GM13976 (cell line): ENCODE data around the gene MLF2.

Experiments
- DNase-seq: peaks from one replicate; pipeline ENCODE4 v3.0.0; 2012; ENCODE audit warnings: low spot score
- CTCF ChIP-seq: IDR thresholded peaks from 2 replicates; pipeline ENCODE4 v1.5.1; 2012; ENCODE audit warnings: borderline replicate concordance, mild to moderate bottlenecking; ENCODE audit not compliant: insufficient read depth; ENCODE audit errors: extremely low read depth, missing control alignments, control extremely low read depth
- in situ Hi-C: fragments of 300-500 bp; cut with MboI; formaldehyde crosslinking; loops from one replicate; pipeline ENCODE4 v1.12.0; 2022; ENCODE audit warnings: low sequenced_read_pairs, mixed read lengths, inconsistent platforms; ENCODE audit not compliant: unreplicated experiment

Gene MLF2

GRCh38 chr12:6752921-6753771, at the start of gene MLF2:
TSS of gene MLF2 (minus strand) at chr12:6753141. CDS start at chr12:6752334, 807 bp downstream.
- in situ Hi-C loops: loop anchor here (10.0 kb wide), 1 partner anchor 72 kb away; the partner anchor contains the start of genes GPR162 and P3H3

GRCh38 chr12:6799147-6799546, 46.2 kb upstream of the MLF2 start:
- in situ Hi-C loops: no loop called here
- no peak for DNase-seq
- TF ChIP-seq CTCF: no peak

More at GRCh38 chr12:6752921-6753771, at the start of gene MLF2:
- peak; percentile 99 for DNase-seq
- TF ChIP-seq CTCF: peak; percentile 90

- TF ChIP-seq CTCF: no peak
- in situ Hi-C loops: no loop called here
- DNase-seq: no peak
These were observed 43.6 kb upstream of the MLF2 start for GRCh38 chr12:6796576-6796975.

- in situ Hi-C loops: no loop called here
- no peak for DNase-seq
- TF ChIP-seq CTCF: no peak
These were observed 42.1 kb upstream of the MLF2 start for GRCh38 chr12:6795088-6795487.

GRCh38 chr12:6792522-6793201, 39.7 kb upstream of the MLF2 start:
- TF ChIP-seq CTCF: no peak
- no peak for DNase-seq
- in situ Hi-C loops: no loop called here

GRCh38 chr12:6791931-6792520, 39.1 kb upstream of the MLF2 start:
- no peak for DNase-seq
- in situ Hi-C loops: no loop called here

More at GRCh38 chr12:6791931-6792520, 39.1 kb upstream of the MLF2 start:
- no peak for TF ChIP-seq CTCF
